ENCODE results near the gene PPP1R3E.

The PPP1R3E gene

DNA sequence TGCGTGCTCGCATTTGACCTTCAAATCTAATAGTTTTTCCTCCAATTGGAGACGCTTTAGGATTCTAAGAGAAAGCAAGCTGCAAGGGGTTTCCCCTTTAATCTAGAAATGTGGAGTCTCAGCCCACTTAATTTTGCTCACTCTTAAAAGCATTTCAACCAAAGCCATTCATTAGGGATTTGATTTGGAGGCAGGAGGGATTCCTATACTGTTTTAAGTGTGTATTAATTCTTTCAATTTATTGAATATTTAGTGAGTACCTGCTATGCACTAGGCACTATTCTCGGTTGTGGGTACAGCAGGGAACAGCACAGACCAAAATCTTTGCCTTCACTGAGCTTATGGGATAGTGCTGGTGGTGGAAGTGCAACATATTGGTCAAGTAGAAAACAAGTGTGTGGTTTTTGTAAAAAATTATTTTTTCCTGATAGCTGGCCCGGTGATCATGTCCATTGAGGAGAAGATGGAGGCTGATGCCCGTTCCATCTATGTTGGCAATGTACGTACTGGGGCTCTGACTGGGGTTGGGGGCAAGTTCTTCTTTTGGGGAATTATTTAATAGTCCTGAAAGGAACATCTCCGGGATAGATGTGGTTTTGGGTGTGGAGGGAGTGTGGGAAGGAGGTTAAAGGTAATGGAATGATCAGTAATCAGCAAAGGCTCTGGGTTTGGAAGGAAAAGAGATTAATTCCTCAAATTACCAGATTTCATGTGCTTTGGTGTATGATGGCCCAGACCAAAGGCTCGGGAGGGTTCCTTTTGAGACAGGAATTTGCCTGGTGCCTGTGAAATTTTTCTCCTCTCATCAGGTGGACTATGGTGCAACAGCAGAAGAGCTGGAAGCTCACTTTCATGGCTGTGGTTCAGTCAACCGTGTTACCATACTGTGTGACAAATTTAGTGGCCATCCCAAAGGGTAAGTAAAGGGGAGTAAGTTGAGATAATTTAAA lies 20.2 kb upstream of the PPP1R3E start:
- in situ Hi-C loops (cut with HindIII; ENCODE audit: low sequenced_read_pairs), result no loop called here

DNA sequence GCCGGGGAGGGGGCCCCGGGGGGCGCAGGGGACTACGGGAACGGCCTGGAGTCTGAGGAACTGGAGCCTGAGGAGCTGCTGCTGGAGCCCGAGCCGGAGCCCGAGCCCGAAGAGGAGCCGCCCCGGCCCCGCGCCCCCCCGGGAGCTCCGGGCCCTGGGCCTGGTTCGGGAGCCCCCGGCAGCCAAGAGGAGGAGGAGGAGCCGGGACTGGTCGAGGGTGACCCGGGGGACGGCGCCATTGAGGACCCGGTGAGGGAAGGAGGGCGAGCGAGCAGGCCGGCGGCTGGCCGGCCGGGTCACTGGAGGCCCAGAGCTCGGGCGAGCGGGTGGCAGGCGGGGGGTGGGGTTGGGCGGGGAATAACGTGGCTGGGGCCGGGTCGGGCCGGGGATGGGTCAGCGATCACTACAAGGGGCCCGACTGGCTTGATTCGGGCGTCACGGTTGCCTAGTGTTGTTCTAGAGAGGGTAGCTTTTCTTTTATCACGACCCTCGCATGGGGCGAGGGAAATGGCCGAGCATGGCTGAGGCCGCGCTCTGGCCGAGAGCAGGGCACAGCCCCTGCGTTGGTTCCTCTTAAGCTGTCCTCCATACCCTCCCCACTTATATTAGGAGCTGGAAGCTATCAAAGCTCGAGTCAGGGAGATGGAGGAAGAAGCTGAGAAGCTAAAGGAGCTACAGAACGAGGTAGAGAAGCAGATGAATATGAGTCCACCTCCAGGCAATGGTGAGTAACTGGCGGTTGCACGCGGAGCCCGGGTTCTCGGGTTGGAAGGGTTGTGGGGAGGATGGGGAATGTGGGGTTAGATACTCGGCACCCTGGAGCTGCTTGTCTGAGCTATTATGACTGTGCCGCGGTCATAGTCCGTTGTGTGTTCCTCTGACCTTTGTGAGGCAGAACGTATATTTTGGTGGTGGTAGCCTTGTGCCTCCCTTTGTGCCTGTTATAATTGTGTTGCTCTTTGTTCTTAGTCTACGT lies 19.2 kb upstream of the PPP1R3E start:
- in situ Hi-C loops (cut with HindIII; ENCODE audit: low sequenced_read_pairs), result no loop called here

DNA sequence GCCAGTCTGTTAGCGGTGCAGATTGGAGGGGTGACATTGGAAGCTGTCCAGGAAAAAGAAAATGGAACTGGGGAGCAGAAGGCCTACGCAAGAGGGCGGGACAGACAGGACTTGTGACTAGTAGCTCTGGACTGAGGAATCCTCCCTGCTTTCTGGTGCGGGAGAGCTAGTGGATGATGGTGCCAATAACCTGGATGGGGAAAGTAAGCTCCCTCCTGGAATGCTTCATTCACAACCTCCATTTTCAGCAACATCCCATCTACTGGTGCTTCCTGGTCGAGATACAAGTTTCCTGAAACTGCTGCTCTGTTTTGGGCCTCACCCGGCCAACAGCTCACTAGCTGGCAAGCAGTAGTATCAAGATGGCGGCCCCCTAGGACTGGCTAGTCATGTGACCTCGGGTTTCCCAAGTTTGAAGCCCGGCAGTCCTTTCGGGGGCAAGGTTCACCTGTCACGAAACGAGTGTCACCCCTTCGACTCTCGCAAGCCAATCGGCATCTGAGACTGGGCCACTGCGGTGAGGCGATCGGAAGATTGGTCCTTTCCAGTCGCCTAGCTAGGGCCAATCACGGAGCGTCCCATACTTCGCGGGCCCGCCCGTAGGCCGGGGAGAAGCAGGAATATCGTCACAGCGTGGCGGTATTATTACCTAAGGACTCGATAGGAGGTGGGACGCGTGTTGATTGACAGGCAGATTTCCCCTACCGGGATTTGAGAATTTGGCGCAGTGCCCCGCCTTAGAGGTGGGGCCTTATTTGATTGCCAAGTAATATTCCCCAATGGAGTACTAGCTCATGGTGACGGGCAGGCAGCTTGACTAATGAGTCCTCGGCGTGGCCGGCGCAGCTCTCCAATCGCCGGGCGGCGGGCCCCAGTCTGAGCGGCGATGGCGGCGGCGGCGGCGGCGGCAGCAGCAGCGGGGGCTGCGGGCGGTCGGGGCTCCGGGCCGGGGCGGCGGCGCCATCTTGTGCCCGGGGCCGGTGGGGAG lies 18.2 kb upstream of the PPP1R3E start, which contains the start of gene PABPN1:
TSS of gene PABPN1 (plus strand) at position 874 of the 988 bp plus-strand sequence. CDS start at position 887, 13 bp downstream.
- in situ Hi-C loops (cut with HindIII; ENCODE audit: low sequenced_read_pairs), result no loop called here

DNA sequence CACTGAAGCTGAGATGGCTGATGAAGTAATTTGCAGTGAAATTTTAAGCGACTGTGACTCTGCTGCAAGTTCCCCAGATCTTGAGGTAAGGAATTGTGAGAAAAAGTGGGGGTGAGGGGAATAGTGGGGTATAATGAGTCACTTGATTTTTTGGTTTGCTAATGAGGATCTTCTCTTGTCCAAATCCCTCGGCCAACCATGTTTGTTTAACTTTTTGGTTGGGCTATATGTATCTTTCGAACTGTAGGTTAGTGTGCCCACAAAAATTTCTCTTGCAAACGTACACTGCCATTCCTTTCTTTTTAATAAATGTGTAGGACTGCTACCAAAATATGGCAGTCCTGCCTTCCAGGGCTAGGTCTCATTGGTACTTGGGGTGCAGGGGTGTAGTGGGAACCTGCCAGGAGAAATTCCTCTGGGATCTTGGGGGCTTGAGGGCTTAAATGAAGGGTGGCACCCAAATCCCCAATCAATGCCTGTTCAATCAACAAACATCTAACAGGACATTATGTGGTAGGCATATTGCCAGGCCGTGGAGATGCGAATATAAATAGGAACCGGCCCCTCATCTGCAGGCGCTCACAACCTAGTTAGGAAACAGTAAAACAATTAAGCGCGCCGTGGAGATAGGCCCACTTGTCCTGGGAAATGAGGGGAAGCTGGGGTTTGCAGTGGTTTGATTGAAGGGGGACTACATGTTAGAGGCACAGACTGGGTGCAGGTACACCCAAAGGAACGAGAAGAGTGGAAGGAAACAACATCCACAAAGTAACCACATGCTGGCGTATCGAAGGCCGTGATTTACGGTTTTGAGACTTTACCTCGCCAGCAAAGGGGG lies 17.3 kb upstream of the PPP1R3E start:
- in situ Hi-C loops (cut with HindIII; ENCODE audit: low sequenced_read_pairs), result no loop called here

DNA sequence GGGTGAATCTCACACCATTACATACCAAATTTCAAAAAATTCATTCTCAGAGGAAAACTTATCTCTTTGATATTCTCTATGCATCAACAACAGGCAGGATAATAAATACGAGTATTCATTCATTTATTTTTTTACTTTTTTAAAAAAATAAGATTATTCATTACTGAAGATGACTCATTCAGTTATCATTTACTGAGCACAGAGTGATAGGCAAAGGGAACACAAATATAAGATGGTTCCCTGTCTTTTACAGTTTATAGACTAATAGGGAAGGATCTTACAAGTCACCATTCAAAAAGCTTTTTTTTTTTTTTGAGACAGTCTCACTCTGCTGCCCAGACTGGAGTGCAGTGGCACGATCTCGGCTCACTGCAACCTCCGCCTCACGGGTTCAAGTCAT lies 13.6 kb upstream of the PPP1R3E start:
- in situ Hi-C loops (cut with HindIII; ENCODE audit: low sequenced_read_pairs), result no loop called here

DNA sequence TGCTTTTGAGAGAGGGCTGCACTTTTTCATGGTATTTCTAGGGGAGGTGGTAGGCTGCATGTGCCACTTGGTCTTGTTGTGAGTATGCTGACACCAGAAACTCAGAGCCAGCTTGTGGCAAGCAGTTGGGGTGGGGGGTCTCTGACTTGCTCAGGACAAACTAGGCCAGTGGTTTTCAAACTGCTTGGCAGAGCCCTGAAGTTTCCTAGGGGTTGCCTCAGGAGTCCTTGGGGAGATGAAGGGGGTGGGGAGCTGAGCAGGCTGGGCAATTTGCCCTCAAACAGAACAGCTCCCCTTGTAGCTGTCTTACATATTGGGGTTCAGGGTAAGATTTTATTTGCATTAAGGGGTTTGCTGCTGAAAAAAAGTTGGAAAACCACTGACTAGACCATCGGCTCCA lies 7.9 kb upstream of the PPP1R3E start:
- in situ Hi-C loops (cut with HindIII; ENCODE audit: low sequenced_read_pairs), result no loop called here

DNA sequence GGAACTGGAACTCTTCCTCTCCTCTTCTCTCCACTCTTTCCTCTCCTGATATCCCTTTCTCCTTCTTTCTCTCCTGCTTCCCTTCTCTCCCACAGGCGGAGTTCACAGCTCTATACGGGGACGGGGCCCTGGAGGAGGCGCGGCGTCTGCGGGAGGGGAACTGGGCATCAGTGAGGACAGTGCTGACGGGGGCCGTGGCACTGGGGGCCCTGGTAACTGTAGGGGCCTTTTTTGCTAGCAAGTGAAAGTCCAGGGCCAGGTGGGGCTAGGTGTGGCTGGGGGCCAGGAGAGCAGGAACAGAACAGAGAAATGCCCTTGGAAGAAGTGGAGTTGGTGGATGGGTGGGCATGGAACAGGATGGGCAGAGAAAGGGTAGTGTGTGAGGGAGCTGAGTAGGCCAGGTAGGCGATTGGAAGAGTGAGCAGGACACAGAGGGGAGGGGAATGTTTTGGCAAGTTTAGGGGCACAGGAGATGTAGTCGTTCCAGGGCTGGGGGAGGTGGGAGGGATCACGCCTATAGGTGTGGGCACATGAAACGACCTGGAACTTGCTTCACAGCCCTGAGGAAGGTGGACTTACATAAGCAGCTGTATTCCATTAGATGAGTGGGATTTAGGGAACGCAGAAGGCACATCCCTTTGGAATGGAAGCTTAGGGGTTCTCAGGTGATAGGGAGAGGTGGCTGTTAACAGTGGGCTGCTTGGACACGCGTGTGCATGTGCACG lies 6.2 kb upstream of the PPP1R3E start:
- in situ Hi-C loops (cut with HindIII; ENCODE audit: low sequenced_read_pairs), result no loop called here

DNA sequence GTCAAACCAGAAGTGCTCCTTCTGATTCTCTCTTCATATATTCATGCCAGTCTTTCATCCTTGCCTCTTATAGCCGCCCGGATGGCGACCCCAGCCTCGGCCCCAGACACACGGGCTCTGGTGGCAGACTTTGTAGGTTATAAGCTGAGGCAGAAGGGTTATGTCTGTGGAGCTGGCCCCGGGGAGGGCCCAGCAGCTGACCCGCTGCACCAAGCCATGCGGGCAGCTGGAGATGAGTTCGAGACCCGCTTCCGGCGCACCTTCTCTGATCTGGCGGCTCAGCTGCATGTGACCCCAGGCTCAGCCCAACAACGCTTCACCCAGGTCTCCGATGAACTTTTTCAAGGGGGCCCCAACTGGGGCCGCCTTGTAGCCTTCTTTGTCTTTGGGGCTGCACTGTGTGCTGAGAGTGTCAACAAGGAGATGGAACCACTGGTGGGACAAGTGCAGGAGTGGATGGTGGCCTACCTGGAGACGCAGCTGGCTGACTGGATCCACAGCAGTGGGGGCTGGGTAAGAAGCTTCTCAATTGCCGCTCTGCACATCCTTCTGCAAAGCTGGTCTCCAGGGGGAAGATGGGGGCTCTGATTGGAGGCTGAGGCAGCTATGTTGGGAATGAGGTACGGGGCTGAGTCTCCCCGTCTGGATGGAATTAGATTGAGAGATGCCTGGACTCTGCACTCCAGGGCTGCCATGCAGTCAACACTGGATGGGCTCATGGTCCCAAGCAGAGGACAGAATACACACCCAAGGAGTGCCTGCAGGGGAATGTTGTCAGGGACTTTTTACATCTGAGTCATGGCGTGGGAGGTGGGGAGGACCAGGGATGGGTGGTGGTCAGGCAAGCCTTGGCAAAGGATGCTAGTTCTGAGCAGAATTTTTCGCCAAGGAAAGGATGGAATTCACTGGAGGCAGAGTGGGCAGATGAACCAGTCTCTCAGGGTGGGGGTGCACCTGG lies 5.3 kb upstream of the PPP1R3E start:
- in situ Hi-C loops (cut with HindIII; ENCODE audit: low sequenced_read_pairs), result no loop called here

DNA sequence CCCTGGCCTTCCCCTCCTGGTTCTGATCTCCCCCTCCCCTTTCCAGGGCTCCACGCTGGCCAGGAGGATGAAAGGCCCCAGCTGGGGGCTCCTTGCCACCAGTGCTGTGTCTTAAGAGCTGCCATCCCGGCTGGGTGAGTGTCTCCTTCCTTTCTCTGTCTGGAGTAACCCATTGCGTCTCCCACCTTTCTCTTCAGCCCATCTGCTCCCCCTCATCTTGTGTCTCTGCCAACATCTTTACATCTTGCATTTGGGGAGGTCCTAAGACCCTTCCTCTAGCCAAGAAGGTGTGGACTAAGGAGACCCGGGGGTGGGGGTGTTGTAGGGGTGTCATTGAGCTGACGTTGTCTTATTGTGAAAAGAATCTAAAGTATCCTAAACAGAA lies 4.5 kb upstream of the PPP1R3E start:
- in situ Hi-C loops (cut with HindIII; ENCODE audit: low sequenced_read_pairs), result no loop called here

DNA sequence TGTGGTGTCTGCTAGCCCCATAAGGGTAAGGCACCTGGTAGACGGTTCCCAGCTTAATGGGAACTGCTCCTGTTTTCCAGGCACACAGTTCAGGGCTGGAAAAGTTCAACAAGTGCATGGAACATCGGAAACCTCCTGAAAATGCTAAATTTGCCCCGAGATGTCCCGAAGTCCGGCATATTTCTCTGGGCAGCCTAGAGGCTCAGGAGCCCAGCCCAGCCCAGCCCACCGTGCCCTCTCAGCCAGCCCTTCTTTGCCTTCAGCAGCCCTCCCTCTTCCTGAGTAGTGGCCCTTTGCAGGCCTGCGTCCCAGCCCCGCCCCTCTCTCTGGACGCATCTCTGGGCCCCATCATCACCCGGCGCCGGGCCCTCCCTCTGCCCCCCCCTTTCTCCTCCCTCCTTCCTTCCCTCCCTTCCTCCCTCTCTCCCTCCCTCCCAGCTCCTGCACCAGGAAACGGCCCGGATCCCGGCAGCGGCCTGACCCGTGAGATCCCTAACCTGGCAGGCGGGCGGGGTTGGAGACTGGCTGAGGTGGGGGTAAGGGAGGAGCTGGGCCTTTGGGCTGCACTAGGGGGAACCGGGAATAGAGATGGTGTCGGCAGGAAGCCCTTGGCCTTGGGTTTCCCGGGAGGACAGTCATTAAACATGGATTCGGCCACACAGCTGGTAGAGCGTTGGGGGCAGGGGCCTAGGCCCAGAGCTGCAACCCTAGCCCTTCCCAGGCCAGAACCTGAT lies 3.9 kb upstream of the PPP1R3E start, which contains the start of gene BCL2L2:
TSS of gene BCL2L2 (plus strand) at position 422 of the 734 bp plus-strand sequence. CDS start 935 bp downstream, outside the sequence.
- in situ Hi-C loops (cut with HindIII; ENCODE audit: low sequenced_read_pairs), result no loop called here

DNA sequence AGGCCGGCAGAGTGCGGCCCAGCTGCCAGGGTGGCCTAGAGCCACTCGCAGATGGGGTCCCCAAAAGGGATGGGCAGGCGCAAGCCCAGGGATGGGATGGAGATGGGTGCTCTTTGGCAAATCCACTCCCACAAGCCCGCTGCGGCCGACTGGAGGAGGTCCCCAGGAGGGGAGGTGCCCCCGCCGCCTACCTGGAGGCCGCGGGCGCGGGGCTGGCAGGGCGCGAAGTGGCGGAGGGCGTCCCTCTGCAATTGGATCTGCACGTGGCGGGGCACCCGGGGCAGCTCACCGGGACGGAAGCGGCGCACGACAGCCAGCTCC lies 730 bp downstream of the PPP1R3E start:
- in situ Hi-C loops (cut with HindIII; ENCODE audit: low sequenced_read_pairs), result no loop called here

DNA sequence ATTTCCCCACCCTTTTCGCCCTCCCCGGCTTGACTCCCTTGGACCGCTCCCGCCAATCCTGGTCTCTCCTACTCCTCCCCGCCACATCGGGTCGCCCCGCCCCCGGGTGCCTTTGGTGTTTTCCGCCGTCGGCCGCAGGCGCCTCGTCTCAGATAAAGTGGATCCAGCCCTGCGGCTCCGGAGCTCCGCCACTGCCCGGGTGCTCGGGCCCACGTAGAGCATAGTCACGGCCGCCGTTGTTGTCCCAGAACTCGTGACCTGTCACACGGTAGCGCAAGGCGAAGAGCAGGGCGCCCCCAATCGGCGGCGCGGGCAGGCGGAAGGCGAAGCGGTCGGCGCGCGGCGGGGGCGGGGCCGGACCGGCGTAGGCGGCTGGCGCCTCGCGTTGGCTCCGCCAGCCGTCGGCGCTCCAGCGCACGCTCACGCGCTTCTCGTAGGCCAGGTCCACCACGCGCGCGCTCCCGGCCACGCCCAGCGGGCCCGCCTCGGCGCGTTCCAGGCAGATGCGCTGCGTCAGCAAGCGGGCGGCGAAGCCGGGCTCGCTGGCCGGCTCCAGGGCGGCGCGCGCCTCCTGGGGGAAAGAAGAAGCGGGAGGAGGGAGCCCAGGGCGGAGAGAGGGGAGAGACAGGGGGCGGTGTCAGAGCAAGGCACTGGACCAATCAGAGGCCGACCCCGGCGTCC lies 1.2 kb downstream of the PPP1R3E start:
- in situ Hi-C loops (cut with HindIII; ENCODE audit: low sequenced_read_pairs), result no loop called here

DNA sequence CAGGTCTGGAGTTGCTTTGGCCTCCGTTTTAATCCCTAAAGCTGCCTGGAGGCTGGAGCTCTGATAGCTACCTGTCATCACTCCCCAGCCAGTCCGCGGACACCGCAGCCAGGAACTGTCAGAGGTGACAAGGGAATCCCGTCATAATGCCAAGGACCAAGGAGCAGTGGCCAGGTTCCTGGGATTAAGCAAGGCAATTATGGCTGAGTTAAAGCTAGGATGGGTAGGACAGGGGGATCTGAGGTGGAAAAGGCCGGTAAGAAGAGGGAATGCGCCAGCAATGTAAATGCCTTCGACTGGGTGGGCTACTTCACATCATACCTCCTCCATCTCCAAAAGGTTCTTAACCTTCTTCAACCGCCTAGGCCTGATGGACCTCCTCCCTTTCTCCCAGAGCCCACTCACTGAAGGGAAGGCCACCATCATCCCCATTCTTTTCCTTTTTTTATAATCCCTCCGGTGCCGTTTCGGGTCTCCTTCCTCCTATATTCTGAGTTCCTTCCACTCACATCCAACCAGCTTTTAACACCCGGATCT lies 1.9 kb downstream of the PPP1R3E start:
- in situ Hi-C loops (cut with HindIII; ENCODE audit: low sequenced_read_pairs), result no loop called here

DNA sequence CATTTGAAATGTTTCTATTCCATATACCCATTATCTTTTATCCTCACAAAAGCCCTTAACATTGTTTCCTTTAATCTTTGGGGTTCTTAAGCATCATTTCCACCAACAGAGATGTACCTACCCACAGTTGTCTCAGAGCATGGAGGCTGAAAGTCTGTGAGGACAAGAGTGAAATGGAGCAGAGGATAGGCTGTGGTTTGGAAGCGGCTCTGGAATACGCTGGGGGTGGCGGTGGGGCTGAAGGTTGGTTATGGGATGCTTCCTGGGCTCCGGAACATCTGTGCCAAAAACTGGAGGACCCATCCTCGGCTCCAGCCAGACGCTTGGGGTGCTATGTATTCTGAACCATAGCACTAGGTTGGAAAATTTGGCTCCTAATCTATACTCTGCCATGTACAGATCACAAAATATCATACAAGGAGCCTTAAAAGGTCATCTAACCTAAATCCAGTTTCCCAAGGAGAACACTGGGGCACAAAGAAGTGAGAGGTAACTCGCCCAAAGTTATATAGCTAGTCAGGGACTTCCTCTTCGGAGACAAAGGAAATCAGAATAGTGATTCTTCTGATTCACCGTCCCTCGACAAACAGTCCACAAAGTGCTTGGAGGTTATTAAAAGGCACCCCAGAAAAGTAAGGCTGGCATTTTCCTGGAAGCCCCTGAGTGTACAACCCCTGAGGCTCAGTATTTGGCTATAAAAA lies 2.5 kb downstream of the PPP1R3E start:
- in situ Hi-C loops (cut with HindIII; ENCODE audit: low sequenced_read_pairs), result no loop called here

DNA sequence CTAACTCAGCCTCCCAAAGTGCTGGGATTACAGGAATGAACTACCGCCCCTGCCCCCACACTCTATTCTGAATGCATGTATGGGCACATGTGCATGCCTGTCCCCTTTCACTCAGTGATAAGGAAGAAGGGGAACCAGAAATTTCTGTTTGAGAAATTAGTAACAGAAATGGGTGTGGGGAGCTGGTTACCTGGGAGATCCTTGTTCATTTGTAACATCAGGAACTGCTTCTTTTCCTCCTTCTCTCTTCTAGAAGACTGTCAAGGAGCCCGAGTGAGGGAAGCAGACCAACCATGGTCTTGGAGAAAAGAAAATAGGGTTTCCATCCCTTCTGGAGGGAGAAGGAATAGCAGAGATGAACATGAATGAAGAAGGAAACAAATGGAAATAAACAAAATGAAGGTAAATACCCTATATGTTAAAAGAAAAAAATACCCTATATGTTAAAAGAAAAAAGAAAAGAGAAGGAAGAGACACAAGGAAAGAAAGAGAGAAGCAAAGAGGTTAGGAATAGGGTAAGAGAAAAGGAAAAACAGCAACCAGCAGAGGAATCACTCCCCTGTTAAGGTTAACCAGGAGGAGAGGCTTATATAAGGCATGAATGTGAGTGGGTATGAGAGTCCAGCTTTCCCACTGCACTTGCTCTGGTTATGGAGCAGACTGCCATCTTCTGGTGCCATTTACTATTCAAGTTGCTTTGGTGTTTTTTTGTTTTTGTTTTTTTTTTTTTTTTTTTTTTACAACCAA lies 3.3 kb downstream of the PPP1R3E start:
- in situ Hi-C loops (cut with HindIII; ENCODE audit: low sequenced_read_pairs), result no loop called here

Data from endothelial cell of hepatic sinusoid (primary cell).